ENCODE data around the gene GLCCI1.

GLCCI1 gene

DNA sequence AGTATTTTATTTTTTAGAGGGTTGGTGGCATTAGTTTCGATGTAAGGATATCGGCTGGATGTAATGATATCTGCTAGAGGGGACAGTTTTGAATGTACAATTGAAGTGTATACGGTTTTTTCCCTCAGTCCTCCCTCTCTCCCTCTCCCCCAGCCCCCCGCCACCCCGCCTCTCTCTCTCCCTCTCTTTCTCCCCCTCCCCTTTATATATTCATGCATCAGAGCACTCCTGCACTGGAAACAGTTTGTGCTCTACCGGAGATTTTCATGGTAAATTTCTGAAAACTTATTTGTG, 1.6 kb downstream of the GLCCI1 start:
- Mint-ChIP-seq H3K27ac (no peak overlapping the region), H3K36me3 (ENCODE audit: low read depth) (no peaks in the 10 kb centered on the region), H3K27me3 (no peaks in the 10 kb centered on the region), H3K4me3 (no peak overlapping the region), H3K4me1 (peaks cover 34% of the 10 kb centered on the region), H3K9me3 (no peaks in the 10 kb centered on the region)
- no peak for DNase-seq
- no peak for ATAC-seq

DNA sequence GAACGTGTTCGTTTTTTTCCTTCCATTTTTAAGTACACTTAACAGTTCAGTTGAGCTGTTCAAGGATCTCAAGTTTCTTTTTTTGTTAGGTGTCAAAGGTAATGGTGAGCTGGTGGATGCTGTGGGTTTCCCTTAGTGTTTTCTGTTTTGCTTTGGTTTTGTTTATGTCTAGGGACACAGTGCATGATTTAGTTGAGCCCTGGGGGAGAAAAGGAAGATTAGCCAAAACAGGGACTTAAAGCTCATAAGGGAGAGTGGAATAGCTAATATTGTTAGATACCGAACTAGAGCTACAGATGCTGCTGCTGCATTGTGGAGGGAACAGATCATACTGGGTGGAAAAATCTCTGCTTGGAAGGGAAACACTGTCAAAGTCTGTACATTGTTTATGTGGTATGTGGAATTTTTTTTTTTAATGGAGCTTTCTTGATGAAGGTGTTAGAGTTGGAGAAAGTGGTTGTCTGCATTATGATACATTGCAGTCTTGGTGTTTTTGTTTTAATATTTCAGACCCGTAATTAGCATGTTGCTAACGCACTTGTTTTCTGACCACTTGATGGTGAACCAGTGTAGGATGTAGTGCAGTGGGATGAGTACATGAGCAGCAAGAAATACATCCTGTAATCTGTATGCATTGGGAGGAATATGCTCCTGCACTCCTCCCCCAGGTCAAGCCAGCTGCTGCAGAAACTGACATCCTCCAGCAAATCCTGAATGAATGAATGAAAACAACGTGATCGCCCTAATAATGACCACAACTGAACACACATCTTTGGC, 2.1 kb downstream of the GLCCI1 start:
- H3K4me3 Mint-ChIP-seq = no peak overlapping the region

DNA sequence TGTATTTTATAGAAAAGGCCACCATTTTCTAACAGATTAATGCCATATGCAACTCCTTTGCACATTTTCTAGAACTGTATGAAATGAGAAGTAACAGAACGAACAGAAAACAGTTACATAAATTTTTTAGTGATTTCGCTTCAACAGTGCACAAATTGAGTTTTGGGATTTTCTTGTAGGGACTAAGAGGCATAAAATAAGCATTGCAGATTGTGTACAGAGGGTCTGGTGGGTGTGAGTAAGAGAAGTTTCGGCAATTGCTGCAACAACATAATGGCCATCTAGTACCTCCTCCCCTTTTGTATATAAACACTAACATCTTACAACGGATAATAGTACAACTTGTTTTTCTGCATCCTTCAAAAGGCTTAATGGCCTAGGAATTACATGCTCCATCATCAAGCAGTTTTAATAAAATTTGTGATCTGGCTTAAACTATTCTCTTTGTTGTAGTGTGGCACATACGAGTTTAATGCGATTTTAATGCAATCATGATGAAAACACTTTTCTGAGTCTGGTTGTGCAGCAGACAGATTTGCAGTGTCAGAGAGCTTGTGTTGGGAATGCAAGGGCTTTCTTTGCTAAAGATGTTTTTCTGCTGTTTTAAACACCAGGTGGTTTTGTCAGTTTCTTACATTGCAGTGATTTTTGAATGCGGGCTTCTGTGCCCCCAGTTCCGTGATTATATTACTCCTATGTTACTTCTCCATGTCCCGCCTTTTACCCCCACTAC, 2.9 kb downstream of the GLCCI1 start:
- Mint-ChIP-seq H3K4me1 (peaks cover 42% of the 10 kb centered on the region), H3K36me3 (ENCODE audit: low read depth) (no peaks in the 10 kb centered on the region), H3K27me3 (no peaks in the 10 kb centered on the region), H3K9me3 (no peaks in the 10 kb centered on the region), H3K27ac (no peak overlapping the region), H3K4me3 (no peak overlapping the region)
- DNase-seq = no peak
- ATAC-seq = no peak

More for the DNA sequence above, 2.1 kb downstream of the GLCCI1 start:
- peaks cover 35% of the 10 kb centered on the region for H3K4me1 Mint-ChIP-seq
- H3K36me3 Mint-ChIP-seq (ENCODE audit: low read depth) = no peaks in the 10 kb centered on the region
- DNase-seq (no peak), ATAC-seq (no peak)
- H3K27ac Mint-ChIP-seq = no peak overlapping the region
- no peaks in the 10 kb centered on the region for H3K27me3 Mint-ChIP-seq
- no peaks in the 10 kb centered on the region for H3K9me3 Mint-ChIP-seq

DNA sequence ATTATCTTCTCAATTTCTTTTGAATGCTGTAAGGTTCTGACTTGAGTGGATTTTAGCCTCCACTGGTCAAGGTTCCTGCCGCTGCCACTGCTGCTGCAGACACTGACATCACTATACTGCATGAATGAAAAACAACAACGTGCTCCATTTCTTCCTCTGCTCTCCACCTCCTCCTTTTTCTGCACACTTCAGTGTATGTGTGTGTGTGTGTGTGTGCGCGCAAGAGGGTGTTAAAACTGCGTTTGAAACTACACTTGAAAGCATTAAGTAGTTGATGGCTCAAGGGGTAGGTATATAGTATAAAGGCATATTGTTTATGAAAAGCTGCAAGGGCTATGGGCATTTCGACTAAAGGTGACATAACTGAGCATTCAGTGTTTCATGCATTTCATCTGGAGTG, 3.5 kb downstream of the GLCCI1 start:
- peaks cover 46% of the 10 kb centered on the region for H3K4me1 Mint-ChIP-seq
- H3K9me3 Mint-ChIP-seq = no peaks in the 10 kb centered on the region
- no peaks in the 10 kb centered on the region for H3K27me3 Mint-ChIP-seq
- no peak overlapping the region for H3K4me3 Mint-ChIP-seq
- DNase-seq = no peak
- ATAC-seq = no peak
- no peaks in the 10 kb centered on the region for H3K36me3 Mint-ChIP-seq (ENCODE audit: low read depth)
- H3K27ac Mint-ChIP-seq = no peak overlapping the region

DNA sequence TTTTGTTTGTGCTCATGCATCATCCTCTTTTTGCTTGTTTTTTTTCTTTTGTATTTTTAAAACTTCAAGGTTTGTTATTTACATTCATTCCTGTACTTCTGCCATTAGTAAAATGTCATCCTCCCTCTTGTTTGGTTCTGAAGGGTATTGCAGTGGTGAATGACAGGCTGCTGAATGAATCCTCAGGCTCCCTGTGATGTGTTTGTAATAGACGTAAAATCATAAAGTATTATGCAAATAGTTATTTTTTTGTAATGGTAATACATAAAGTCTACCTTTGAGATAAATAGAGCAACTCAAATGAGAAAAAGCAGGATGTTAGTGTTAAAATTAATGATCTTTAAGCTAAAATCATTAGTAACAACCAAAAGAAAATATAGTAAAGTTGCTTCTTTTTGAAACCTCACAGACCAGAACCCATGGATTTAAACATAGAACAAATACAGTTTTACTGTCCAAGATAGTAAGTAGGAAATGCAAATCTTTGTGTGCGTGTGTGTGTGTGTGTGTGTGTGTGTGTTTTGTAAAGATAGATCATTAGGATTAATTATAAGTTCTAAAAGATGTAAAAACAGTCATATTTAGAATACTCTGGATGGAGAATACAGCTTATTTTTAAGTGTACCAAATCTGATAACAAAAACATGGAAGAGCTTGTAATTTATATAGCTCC, 4.5 kb downstream of the GLCCI1 start:
- peaks cover 46% of the 10 kb centered on the region for H3K4me1 Mint-ChIP-seq
- H3K36me3 Mint-ChIP-seq (ENCODE audit: low read depth) = no peaks in the 10 kb centered on the region
- no peaks in the 10 kb centered on the region for H3K27me3 Mint-ChIP-seq
- ATAC-seq (no peak), DNase-seq (no peak)
- H3K27ac Mint-ChIP-seq = peak overlapping the region; percentile 24
- peak overlapping the region; percentile 25 for H3K4me3 Mint-ChIP-seq
- no peaks in the 10 kb centered on the region for H3K9me3 Mint-ChIP-seq

DNA sequence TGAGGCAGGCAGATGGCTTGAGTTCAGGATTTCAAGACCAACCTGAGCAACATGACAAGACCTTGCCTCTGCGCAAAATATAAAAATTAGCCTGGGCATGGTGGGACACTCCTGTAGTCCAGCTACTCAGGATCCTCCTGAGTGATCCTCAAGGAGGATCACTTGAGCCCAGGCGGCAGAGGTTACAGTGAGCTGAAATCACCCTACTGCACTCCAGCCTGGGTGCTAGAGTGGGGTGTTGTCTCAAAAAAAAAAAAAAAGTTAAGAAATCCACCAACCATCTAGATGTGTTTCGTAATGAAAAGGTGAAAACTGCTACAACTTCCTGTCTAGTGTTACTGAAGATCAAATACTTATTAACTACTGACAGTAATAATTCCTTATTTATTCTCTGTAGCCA, 8.1 kb downstream of the GLCCI1 start:
- DNase-seq = no peak
- Mint-ChIP-seq H3K4me1 (peaks cover 56% of the 10 kb centered on the region), H3K9me3 (no peaks in the 10 kb centered on the region), H3K27me3 (no peaks in the 10 kb centered on the region), H3K27ac (no peak overlapping the region), H3K36me3 (ENCODE audit: low read depth) (no peaks in the 10 kb centered on the region), H3K4me3 (no peak overlapping the region)
- ATAC-seq = peak; percentile 28

DNA sequence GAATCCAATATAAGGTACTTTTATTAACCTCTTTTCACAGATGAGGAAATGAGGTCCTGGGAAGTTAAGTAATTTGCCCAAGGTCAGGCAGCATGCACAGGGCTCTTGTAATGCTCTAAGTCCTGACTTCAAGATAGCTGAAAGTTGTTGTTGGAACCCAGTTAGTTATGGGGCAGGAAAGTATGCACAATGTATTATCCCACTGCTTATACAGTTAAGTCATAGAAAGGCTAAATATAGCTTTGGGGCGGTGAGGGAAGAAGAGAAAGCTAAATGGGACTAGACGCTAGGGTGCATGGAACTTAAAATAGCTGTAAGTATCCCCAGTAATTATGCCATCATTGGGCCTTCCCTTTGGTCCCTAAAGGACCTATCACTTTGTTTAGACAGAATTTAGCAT, 9.2 kb downstream of the GLCCI1 start:
- ATAC-seq (no peak), DNase-seq (no peak)
- Mint-ChIP-seq H3K4me1 (peaks cover 63% of the 10 kb centered on the region), H3K27ac (no peak overlapping the region), H3K27me3 (no peaks in the 10 kb centered on the region), H3K4me3 (no peak overlapping the region), H3K36me3 (ENCODE audit: low read depth) (no peaks in the 10 kb centered on the region), H3K9me3 (no peaks in the 10 kb centered on the region)

DNA sequence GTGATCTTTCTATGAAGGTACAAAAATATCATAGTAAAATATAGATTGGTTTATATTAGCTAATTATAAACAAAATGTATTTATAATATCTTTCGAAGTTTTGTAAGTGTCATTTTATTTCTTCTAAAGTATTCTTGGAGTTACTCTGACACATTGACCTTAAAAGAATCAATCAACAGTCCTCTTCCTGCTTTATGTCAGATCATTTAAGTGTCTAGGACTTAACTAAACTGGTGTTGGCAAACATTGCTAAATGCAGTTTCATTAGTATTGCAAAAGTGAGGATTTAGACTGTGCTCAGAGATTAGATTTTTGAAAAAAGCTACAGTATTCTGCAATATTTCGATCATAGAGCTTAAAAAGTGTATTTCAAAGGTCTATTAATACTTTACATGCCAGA, 10.3 kb downstream of the GLCCI1 start:
- DNase-seq (no peak), ATAC-seq (no peak)
- Mint-ChIP-seq H3K27ac (no peak overlapping the region), H3K27me3 (no peaks in the 10 kb centered on the region), H3K9me3 (no peaks in the 10 kb centered on the region), H3K36me3 (ENCODE audit: low read depth) (no peaks in the 10 kb centered on the region), H3K4me1 (peaks cover 55% of the 10 kb centered on the region), H3K4me3 (no peak overlapping the region)

- Mint-ChIP-seq H3K4me1 (peaks cover 52% of the 10 kb centered on the region), H3K9me3 (no peaks in the 10 kb centered on the region)
Measured at GRCh38 chr7:7979558-7979957, 11.0 kb downstream of the GLCCI1 start.

GRCh38 chr7:7980134-7980533, 11.5 kb downstream of the GLCCI1 start:
- Mint-ChIP-seq H3K4me1 (peaks cover 53% of the 10 kb centered on the region), H3K27ac (no peak overlapping the region), H3K27me3 (no peaks in the 10 kb centered on the region), H3K36me3 (ENCODE audit: low read depth) (no peaks in the 10 kb centered on the region), H3K4me3 (no peak overlapping the region), H3K9me3 (no peaks in the 10 kb centered on the region)
- DNase-seq (no peak), ATAC-seq (no peak)

More at GRCh38 chr7:7979558-7979957, 11.0 kb downstream of the GLCCI1 start:
- H3K4me3 Mint-ChIP-seq = no peak overlapping the region
- no peaks in the 10 kb centered on the region for H3K36me3 Mint-ChIP-seq (ENCODE audit: low read depth)
- H3K27ac Mint-ChIP-seq = no peak overlapping the region
- ATAC-seq (no peak), DNase-seq (no peak)
- no peaks in the 10 kb centered on the region for H3K27me3 Mint-ChIP-seq

GRCh38 chr7:7982904-7983303, 14.3 kb downstream of the GLCCI1 start:
- Mint-ChIP-seq H3K27ac (no peak overlapping the region), H3K36me3 (ENCODE audit: low read depth) (no peaks in the 10 kb centered on the region), H3K27me3 (no peaks in the 10 kb centered on the region), H3K4me1 (peaks cover 44% of the 10 kb centered on the region), H3K4me3 (no peak overlapping the region), H3K9me3 (no peaks in the 10 kb centered on the region)
- DNase-seq = no peak
- ATAC-seq = no peak

- ATAC-seq = no peak
- Mint-ChIP-seq H3K4me1 (peaks cover 50% of the 10 kb centered on the region), H3K36me3 (ENCODE audit: low read depth) (no peaks in the 10 kb centered on the region)
Measured at GRCh38 chr7:7984424-7984823, 15.8 kb downstream of the GLCCI1 start.

DNA sequence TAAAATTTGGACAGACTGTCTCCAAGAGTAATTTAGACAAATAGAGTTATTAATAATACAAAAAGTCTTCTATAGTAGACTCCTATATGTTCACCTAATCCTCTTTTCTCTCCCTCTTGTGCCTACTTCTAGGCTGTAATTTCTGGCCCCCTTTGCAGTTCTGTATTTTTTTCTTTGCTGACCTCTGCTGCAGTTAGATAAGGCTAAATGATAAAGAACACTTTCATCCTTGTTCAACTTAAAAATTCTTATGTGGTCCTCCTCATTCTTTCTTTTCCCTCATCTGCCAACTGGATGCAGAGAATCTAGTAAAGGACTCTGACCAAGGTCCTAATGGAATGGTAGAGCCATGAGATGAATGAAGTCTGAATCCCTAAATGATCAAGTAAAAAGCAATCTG, 20.1 kb downstream of the GLCCI1 start:
- Mint-ChIP-seq H3K4me3 (no peak overlapping the region), H3K36me3 (ENCODE audit: low read depth) (peaks cover 9% of the 10 kb centered on the region), H3K27ac (no peak overlapping the region), H3K4me1 (peaks cover 47% of the 10 kb centered on the region), H3K27me3 (no peaks in the 10 kb centered on the region), H3K9me3 (peaks cover 17% of the 10 kb centered on the region)
- DNase-seq (no peak), ATAC-seq (no peak)

More at GRCh38 chr7:7984424-7984823, 15.8 kb downstream of the GLCCI1 start:
- H3K27ac Mint-ChIP-seq = no peak overlapping the region
- H3K27me3 Mint-ChIP-seq = no peaks in the 10 kb centered on the region
- no peak for DNase-seq
- H3K9me3 Mint-ChIP-seq = no peaks in the 10 kb centered on the region
- H3K4me3 Mint-ChIP-seq = no peak overlapping the region

DNA sequence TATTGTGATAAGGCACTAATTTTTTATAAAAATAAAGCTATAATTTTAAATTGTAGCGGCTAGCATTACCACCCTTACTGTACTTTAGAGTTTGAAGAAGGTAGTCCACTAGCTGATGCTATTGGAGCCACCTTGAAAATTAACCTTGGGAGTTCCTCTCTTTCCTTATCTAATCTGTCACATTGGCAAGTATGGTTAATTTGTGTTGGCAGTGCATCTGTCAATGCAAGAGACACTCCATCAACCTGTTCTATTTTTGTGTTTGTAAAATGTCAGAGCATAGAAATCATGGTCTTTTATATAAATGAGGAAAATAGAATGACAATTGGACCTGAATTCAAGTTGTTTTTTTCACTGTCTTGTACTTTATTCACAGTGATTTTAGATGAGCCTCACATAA, 20.5 kb downstream of the GLCCI1 start:
- peak overlapping the region; percentile 73 for H3K4me3 Mint-ChIP-seq
- no peak overlapping the region for H3K27ac Mint-ChIP-seq
- no peaks in the 10 kb centered on the region for H3K27me3 Mint-ChIP-seq
- ATAC-seq (no peak), DNase-seq (no peak)
- H3K36me3 Mint-ChIP-seq (ENCODE audit: low read depth) = peaks cover 9% of the 10 kb centered on the region
- peaks cover 17% of the 10 kb centered on the region for H3K9me3 Mint-ChIP-seq
- peaks cover 47% of the 10 kb centered on the region for H3K4me1 Mint-ChIP-seq

Measured in activated naive CD8-positive, alpha-beta T cell treated with anti-CD3 and anti-CD28 coated beads, Interleukin-2, amount 50 U/mL, for 24 hours (primary cell).